ENCODE data around the gene TENM4.
A peak's percentile ranks its signal among the peaks of the same experiment; 100 is the strongest.
"Not testable (repeated sequence)": the region's sequence is repeated elsewhere in the genome, so short reads cannot be mapped to it uniquely, and the experiment has no call there.

TENM4 gene

DNA sequence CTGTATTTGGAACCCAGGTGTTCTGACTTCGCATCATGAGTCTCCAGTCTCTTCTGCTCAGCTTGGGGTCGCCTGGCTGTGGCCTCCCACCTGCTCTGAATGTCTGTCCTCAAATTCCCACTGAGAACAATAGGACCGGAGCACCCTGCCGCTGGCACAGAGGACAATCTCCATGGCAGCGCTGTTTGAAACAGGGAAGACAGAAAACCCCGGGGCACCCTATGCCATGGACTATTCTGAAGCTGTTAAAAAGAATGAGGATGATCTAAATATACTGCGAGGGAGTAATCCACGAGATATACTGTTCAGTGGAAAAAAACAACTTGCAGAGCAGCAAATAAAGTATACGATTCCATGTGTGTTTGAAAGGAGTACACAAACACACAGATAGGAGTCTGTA lies 450.6 kb downstream of the TENM4 start:
- DNase-seq = no peak

DNA sequence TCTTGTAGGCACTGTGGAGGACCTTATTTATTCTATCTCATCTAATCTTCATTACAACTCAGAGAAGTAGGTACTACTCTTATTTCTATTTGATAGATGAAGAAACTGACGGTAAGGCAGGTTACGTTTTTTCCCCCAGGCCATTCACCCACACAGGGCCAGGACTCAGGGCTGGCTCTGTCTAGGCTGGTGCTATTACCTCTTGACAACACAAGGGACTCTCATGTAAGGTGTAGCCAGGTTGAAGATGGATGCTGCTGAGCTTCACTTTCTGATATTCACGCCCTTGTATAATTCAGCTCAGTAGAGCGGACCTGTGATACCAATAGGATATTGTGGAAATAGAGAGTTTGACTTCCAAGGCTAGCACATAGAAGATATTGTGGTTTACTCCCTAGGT lies 453.1 kb downstream of the TENM4 start:
- no peak for DNase-seq

DNA sequence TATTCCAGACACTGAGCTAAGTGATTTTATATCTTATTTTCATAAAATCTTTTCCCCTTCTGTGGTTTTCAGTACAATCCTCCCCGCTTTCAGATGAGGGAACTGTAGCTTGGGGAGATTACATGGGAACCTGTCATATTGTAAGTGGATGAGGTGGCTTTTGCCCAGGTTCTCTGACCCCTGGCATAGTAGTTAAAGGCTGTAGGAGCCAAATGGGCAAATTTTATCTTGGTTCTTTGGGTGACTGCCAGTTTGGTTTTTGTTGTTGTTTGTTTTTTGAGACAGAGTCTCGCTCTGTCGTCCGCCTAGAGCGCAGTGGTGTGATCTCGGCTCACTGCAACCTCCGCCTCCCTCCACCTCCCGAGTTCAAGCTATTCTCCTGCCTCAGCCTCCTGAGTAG lies 454.5 kb downstream of the TENM4 start:
- DNase-seq = no peak

DNA sequence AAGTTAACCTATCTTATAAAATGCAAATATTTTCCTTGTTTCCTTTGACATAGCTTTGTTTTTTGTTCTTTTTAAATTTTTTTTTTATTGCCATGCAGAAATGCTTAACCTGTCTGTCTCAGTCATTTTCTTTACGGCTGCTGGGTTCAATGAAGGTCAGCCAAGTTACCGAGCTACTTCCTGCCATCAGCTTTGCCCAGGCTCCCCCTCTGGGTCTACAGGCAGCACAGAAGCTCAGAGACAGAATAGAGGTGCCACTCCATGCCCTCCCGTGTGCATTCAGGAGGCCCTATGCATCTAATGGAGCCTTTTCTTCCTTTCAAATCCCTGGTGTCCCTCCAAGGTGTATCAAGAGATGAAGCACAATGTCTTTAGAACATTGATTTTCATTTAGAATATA lies 455.2 kb downstream of the TENM4 start:
- DNase-seq = no peak

DNA sequence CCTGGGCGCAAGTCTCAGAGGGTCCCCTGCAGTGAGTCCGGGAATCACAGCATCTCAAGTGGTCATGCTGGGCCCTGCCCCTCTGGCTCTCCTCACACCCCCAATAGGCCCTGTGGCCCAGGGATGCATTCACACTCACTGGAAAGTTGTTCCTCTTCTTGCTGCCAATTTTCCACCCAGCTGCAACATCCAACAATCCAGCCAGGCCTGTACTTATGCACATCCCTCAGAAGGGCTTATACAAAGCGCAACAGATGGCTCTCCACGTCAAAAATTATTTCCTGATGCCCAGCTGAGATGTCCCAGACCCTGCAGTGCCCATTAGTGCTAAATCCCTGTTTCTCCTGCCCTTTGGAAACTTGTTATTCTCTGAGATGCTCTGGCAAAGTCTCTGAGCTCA lies 458.4 kb downstream of the TENM4 start:
- DNase-seq = no peak

DNA sequence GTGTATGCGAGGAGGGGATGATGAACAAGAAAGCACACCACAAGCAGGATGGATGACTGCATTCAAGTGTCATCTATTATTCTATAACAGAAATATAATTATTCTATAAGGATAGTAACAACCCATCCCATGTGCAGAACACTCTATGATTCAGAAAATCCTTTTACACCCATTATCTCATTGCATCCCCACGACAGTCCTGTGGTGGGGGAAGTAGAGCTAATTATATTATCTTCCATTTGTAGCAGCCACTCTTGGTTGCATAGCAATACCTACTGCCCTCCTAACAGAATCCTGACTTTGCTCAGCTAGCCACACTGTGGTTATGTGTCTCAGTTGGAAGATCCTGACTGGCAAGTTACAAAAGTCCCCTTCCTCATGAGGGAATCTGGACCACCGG lies 459.7 kb downstream of the TENM4 start:
- DNase-seq = no peak

DNA sequence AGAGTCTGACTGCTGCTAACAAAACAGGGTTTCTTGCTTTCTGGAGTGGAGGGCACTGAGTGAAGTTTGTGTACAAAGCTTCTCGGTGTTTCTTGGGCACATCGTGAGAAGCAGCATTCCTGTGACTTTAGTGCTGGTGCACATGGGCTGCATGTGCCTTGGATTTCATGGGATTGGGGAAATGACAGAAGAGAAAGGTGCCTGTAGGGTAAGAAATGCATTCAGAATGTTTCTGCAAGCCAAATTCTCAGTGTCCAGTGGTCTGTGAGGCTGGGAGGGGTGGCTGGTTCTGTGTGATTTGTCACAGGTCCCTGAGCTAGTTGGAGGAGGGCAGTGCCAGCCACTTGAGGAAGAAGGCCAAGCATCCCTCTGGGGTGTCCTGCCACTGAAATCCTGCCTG lies 462.0 kb downstream of the TENM4 start:
- no peak for DNase-seq

DNA sequence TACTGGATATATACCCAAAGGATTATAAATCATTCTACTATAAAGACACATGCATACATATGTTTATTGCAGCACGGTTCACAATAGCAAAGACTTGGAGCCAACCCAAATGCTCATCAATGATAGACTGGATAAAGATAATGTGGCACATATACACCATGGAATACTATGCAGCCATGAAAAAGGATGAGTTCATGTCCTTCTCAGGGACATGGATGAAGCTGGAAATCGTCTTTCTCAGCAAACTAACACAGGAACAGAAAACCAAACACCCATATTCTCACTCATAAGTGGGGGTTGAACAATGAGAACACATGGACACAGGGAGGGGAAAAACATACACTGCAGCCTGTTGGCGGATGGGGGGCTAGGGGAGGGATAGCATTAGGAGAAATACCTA lies 463.0 kb downstream of the TENM4 start:
- not testable (repeated sequence) for DNase-seq

DNA sequence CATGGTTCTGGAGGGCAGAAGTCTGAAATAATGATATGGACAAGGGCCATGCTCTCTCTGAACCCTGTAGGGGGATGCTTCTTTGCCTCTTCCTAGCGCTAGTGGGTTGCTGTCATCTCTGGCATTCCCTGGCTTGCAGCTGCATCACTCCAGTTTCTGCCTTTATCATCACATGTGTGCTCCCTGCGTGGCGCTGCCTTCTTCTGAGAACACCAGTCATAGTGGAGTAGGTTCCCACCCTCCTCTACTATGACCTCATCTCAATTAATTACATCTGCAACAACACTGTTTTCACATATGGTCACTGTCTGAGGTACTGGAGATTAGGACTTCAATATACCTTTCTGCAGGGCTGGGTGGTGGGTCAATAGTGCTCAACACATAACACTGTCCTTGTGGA lies 463.8 kb downstream of the TENM4 start:
- no peak for DNase-seq

DNA sequence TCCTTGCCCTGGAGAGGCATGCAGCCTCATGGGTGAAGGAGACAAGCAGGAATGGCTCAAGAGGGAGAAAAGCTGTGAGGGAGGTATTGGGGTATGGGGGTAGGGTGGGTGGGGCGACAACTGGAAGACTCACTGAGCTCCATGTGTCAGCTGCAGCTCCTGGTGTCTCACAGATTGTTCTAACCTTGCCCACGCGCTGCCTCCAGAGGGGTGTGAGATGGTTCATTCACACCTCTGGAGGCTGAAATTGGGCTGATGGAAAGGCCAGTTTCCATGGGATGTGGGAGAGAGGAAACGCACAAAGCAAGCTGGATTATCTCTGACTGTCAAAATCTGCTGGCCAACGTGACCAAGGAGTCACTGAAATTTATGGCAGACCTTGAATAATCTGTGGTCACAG lies 465.7 kb downstream of the TENM4 start:
- DNase-seq = no peak

DNA sequence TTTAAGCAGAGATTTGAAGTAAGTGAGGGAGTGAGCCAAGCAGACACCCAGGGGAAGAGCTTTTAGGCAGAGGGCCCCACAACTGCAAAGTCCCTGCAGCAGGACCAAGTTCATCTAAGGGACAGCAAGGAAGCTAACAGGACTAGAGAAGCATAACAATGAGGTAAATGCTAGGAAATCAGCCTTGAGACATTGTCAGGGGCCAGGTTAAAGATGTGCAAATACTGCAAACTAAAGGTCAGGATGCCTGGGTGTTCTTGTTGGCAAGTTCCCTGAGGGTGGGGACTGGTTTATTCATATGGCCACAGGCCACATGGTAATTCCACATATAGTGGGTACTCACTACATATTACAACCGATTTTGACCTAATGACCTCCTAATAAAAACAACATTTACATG lies 467.0 kb downstream of the TENM4 start:
- DNase-seq = no peak

DNA sequence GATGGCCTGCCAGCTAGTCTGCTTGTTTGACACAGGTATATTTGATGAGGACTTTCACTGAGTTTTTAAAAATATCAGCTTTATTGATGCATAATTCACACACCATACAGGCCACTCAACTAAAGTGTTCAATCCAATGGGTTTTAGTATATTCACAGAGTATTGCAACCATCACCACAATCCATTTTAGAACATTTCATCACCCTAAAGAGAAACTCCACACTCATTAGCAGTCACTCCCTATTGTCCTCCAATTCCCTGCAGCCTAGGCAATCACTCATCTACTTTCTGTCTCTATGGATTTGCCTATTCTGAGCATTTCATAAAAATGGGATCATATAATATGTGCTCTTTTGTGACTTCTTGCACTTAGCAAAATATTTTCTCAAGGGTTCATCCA lies 468.2 kb downstream of the TENM4 start:
- DNase-seq = no peak

DNA sequence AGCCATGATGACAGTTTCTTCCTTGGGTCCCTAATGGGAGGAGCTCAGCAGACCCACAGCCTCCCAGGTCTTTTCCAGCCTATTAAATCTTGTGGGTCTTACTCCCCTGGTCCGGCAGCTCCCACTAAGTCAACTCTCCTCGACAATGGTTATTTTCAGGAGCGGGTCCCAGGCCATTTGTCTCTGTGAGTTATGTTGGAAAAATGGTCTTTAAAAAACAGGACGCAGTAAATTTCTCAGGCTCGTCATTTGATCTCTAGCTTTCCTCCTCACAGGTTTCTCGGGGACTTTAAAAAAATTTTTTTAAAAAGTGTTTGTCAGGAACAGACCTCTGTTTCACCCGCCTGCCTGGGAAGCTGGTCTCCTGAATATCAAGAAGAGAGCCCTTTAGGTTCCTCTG lies 468.7 kb downstream of the TENM4 start:
- DNase-seq = no peak

DNA sequence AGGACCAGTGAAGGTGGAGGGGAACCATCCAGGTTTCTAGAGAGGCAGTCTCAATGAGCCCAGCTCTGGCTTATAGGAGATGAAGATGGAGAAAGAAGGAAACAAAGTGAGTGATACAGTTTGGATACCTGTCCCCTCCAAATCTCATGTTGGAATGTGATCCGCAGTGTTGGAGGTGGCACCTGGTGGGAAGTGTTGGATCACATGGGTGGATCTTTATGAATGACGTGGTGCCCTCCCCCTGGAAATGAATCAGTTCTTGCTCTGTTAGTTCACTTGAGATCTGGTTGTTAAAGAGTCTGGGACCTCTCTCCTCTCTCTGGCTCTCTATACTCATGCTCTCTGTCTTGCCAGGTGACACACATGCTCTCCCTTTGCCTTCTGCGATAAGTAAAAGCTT lies 473.0 kb downstream of the TENM4 start:
- DNase-seq = no peak

DNA sequence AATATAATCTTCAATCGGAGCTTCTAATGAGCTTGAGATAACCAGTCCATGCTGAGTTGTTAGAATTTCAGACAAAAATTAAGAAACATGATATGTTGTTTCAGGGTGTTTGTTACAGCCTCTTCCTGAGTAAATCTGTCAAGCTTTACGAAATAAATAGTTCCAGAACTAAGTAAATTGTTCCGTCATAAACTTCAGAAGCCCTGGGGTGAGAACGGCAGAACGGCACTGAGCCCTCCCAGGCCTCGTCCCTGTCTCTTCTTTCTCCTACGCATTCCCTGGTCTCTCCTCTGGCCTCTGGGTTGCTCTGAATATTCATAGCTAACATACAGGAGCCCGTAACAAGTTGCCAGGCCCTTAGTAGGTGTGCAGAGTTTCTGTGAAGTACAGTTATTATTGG lies 475.4 kb downstream of the TENM4 start:
- DNase-seq = no peak

DNA sequence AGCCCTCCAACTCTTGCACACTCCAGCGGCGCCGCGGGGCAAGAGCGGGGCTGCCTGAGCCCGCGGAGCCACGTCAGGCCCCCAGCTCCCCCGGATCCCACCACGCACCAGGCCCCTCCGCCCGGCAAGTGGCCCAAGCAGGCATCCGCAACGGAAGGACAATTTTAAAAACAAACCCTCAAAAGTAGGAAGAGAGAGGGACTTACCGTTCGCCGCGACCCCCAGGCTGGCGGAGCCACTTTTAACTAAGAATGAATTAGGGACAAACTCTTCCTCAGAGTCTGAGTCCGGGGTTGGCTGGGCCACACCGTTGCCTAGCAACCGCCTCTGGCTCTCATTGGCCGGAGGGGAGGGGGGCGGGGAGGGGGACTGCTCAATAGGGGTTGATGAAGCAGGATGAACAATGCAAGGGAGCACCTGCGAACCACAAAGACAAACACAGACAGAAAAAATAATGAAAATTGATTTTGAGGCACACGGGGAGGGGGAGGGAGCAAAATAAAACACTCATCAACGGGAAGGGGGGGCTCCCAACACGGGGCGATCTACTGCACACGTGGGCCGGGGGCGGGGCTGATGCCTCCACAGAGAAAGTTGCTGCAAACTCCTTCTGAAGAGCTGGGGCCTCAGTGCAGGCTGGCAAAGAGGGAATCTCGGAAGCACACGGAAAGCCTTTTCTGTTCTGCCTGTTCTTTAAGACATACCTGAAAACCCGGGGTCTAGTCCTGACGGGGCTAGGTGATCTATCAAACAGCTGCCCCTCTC lies 478.7 kb downstream of the TENM4 start:
- DNase-seq = peak; percentile 65 to 70

DNA sequence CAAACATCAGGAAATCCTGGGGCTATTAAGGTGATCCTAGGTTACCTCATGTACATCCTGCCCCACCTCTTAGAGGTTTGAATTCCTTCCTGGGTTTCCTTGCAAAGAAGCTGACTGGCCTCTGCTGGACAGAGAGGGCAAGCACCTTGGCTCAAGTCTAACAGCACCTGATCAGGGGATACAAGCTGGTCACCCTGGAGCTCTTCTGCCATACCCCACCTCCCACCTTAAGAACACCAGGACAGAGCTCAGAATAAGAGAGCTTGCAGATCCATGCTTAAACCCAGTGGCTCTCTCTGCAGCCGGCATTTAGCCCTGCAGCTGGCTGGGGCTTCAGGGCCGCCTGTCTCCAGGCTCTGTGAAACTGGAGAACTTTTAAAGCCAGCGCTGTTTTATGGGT lies 479.6 kb downstream of the TENM4 start:
- peak; percentile 29 to 45 for DNase-seq

DNA sequence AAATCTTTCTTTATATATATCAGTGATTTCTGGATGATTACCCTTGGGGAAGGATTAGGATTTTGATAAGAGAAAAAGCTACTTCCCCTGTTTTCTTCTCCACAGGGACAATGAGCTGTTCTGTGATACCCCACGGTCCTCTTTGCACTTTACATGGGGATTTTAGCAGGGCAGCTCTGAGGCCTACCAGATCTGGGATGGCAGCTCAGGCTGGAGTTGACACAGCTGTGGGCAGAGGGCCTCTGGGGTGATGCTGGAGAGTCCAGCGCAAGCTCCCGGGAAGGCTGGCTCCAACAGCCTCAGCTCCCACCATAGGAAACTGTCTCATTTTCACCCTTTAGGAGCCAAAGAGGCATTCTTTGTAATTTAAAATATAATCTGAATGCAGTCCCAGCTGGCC lies 482.4 kb downstream of the TENM4 start:
- DNase-seq = no peak

DNA sequence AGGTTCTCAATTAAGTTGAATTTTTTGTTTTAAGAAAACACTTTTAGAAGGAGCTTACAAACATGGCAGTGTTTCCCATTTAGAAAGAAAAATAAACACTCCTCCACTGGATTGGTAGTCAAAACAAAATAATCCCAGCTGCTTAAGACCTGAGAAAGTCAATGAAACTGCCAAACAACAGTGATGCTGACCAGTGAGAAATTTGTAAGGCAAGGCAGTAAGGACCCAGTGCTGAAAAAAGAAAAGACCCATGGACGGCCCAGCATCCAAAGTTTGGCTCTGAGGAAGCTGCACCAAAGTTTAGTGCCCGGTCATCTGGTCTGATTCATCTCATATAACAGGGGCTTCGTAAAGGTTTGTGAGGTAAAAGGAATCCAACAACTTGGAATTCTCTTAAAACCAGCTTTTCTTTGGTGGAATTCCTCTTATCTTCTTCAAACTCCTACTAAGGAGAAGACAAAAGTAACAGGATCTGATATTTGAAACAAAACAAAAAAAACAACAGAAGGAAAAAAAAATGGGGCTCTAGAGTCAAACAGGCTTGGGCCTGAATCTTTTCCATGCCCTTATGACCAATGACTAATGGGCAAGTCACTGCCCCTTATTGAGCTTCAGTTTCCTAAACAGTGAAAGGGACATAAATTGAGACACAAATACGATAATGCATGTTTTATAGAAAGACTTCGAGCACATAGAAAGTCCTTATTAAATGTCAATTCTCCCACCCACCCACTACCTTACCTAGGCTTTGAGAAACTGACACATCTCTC lies 483.2 kb downstream of the TENM4 start:
- no peak for DNase-seq

DNA sequence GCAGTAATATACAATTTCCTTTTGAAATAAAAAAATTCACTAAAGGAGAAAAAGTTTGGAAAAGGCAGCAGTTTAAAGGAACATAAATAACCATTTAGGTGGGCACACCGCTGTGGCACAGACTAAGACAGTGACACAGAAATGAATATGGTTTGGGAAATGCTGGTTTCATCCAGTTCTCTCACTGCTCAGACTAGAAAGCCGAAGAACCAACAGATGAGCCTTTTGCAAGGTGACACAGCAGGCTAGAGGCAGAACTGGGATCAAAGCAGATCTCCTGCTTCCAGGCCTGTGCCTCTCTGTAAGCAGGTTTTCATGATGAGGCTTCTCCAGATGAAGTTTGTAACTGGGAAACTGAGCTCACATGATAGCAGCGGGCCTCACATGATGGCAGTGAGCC lies 486.1 kb downstream of the TENM4 start:
- no peak for DNase-seq

DNA sequence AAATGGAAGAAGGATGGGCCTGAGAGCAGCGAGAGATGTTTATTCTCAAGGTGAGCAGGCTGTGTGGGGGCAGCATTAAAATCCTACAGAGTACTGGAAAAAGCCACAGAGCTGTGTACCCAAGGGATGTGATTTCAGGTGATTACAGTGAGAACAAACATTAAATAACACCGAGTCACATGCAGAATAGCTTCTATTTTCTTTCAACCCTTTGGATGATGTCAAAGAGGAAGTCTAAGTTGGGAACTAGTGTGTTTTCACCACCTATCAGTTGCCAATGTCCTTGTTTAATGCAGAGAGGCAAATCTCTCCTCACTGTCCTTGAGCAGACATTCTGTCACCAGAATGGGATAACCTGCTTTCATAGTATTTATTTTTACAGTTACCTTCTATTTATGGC lies 486.6 kb downstream of the TENM4 start:
- no peak for DNase-seq

DNA sequence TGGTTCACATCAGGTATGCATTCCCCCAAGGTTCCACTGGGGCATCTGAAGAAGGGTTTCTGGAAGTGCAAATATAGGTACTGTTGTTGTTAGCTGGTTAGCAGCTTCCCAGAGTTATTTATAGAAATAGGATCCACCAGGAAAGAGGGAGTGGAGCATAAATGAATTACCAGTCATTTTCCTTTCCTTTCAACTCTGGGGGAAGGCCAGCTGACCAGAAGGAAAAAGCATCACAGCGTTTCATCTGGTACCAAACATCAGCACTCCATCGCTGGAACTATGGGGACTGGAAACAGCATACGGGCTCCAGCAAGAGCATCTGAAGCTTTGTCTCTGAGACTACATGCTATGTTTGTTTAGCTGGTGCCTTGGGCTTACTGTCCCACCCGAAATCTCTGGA lies 487.9 kb downstream of the TENM4 start:
- DNase-seq = no peak

DNA sequence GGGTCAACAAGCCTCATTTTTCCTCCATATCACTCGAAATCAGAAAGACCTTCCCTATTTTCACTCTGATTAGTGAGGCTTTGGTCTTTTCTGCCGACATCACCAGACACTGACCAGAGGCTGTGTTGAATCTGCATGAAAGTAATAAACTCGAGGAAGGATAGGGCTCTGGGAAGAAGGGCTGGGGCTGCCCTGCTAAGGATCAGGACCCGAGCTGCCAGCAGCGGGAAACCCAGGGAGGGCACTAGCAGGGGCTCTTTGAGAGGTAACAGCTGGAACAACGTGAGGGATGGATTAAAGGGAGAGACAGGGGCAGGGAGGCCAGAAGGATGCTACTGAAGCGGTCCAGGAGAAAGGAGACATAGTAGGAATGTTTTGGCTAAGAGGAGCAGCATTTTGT lies 488.7 kb downstream of the TENM4 start:
- DNase-seq = no peak

DNA sequence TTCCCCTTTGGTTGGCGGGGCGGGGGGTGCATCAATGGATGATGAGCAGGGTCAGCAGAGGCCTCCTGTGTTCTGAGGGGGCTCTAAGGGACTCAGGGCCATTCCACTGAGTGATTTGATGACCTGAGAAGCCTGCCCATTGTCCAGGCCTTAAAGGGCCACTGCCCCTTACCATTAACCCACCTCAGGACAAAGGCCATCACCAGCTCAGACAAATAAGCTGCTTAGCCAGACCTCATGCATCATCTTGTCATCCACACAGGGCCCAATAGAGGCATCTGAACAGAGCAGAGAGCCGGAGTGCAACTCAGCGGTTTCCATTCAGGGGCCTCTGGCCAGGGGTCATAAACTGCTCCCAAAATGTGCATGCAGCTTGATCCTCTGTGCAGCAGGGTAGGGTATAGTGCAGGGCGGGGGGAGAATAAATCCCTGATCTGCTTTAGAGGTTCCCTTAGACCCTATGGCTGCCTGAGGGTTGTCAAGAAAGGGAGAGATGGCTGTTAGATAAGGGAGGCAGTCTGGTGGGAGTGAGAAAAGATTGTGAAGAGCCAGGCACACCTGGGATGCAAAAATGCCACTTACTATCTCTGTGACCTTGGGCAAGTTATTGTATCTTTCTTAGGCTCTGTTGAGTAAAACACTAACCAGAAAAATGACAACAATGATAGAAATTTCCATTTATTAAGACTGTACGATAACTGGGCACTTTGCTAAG lies 490.7 kb downstream of the TENM4 start:
- DNase-seq = no peak
